ENCODE data around the gene TEKT5.

GRCh38 chr16:10647721-10648296 lies 46.9 kb downstream of the TEKT5 start:
- no peak for TF ChIP-seq CTCF (IDR thresholded peaks at IDR 0.05; ENCODE audit: low read length)
- TF ChIP-seq EZH2 (optimal IDR thresholded peaks at IDR 0.05; ENCODE audit: low read depth, low read length) = no peak
- TF ChIP-seq EZH2phosphoT487 (IDR thresholded peaks at IDR 0.05; ENCODE audit: low read length) = no peak
